Measurements from ENCODE around the gene KRTAP12-3. TPM values are rescaled to one million over a fixed set of nuclear protein-coding genes. Genes with fewer than 3 reads are reported as not detected.

Gene KRTAP12-3
- total RNA-seq, 4 donors from 2014 or later: 13.2 TPM; not detected in 3

DNA sequence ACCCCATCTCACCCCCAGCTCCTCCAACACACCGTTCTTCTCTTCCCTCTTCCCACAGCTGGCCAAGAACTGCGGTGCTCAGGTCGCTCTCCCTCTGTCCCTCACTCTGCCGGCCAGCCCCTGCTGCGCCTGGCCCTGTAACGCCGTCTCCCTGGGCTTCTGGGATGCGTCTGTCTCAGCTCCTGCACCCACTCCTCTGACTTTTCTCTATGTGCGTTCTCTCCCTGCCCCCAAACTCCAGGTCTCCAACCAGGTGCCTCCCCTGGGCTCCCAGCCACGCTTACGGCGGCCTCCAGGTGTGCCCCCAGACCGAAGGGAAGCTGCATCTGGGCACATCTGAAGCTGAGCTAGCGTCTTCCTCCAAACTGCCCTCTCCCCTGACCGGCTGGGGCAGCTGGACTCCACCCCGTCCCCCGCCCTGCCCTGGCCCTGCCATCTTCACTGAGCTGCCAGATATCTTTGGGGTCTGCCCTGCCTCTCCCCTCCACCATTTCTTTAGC lies 41.8 kb downstream of the KRTAP12-3 start:
- WGBS, 2 donors: 62 to 65% methylated on average over 17 of the region's 17 CpGs
- DNase-seq (ENCODE audit: low spot score in 2 of 2): peak in 1 of 2 donors; percentile 49
- TF ChIP-seq POLR2A (IDR thresholded peaks at IDR 0.05) (no peak), CTCF (IDR thresholded peaks at IDR 0.05) (no peak)
- intact Hi-C loops (cut with DNase I; ENCODE audit: low total_unique reads): no loop called here
- H3K4me3 ChIP-seq (ENCODE audit: low read depth, poor library complexity, severe bottlenecking): no peak overlapping the region

GRCh38 chr21:44700101-44701022 lies 42.6 kb downstream of the KRTAP12-3 start:
- TF ChIP-seq POLR2A (IDR thresholded peaks at IDR 0.05): no peak
- TF ChIP-seq CTCF (IDR thresholded peaks at IDR 0.05): no peak
- no peak overlapping the region for H3K4me3 ChIP-seq (ENCODE audit: low read depth, poor library complexity, severe bottlenecking)
- peak in 1 of 2 donors; percentile 45 for DNase-seq (ENCODE audit: low spot score in 2 of 2)
- 64 to 66% methylated on average over 21 of the region's 21 CpGs for WGBS, 2 donors
- intact Hi-C loops (cut with DNase I; ENCODE audit: low total_unique reads): no loop called here

DNA sequence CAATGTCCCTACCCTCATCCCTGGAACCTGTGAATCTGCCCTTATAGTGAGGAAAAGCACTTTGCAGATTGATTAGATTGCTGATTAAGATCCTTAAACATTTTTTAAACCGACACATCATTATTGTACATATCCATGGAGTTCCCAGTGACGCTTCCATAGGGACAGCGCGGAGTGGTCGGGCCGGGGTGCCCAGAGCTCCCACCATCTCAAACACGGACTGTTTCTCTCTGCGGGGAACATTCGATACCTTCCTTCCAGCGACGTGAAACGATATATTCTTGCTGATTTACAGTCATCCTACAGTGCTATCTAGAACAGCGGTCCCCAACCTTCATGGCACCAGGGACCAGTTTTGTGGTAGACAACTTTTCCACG lies 43.3 kb downstream of the KRTAP12-3 start:
- intact Hi-C loops (cut with DNase I; ENCODE audit: low total_unique reads): no loop called here
- no peak overlapping the region for H3K4me3 ChIP-seq (ENCODE audit: low read depth, poor library complexity, severe bottlenecking)
- 81 to 82% methylated on average over 14 of the region's 14 CpGs for WGBS, 2 donors
- TF ChIP-seq POLR2A (IDR thresholded peaks at IDR 0.05) (no peak), CTCF (IDR thresholded peaks at IDR 0.05) (no peak)
- peak in 1 of 2 donors; percentile 52 for DNase-seq (ENCODE audit: low spot score in 2 of 2)

- WGBS, 2 donors: 31 to 40% methylated on average over 12 of the region's 12 CpGs
Measured at GRCh38 chr21:44701541-44701940, 43.8 kb downstream of the KRTAP12-3 start.

More at GRCh38 chr21:44701541-44701940, 43.8 kb downstream of the KRTAP12-3 start:
- peak in 1 of 2 donors; percentile 79 for DNase-seq (ENCODE audit: low spot score in 2 of 2)
- TF ChIP-seq POLR2A (IDR thresholded peaks at IDR 0.05) (no peak), CTCF (IDR thresholded peaks at IDR 0.05) (no peak)
- H3K4me3 ChIP-seq (ENCODE audit: low read depth, poor library complexity, severe bottlenecking): no peak overlapping the region
- intact Hi-C loops (cut with DNase I; ENCODE audit: low total_unique reads): no loop called here
